Neuronal stem cell (in vitro differentiated cells): ENCODE data around the gene ACTR3.

ENCODE experiments used
- DNase-seq: peaks from one replicate; pipeline ENCODE4 v3.0.0-alpha.2; 2013; ENCODE audit warnings: low spot score
- H2AFZ ChIP-seq: one replicate; pipeline ENCODE4 v1.6.1; 2013; ENCODE audit warnings: mild to moderate bottlenecking, low read length, inconsistent platforms
- H2AK5ac ChIP-seq: 2 replicates; pipeline ENCODE4 v1.6.1; 2013; ENCODE audit warnings: low read depth, mild to moderate bottlenecking, inconsistent platforms, low read length, moderate library complexity, mixed read lengths
- H2BK120ac ChIP-seq: 2 replicates; pipeline ENCODE4 v1.6.1; 2013; ENCODE audit warnings: low read depth, mild to moderate bottlenecking, inconsistent platforms, low read length, moderate library complexity, mixed read lengths
- H2BK12ac ChIP-seq: one replicate; pipeline ENCODE4 v1.6.1; 2013; ENCODE audit warnings: low read length, inconsistent platforms
- H2BK15ac ChIP-seq: 2 replicates; pipeline ENCODE4 v1.6.1; 2013; ENCODE audit warnings: mild to moderate bottlenecking, low read length, inconsistent platforms, mixed read lengths
- H2BK5ac ChIP-seq: one replicate; pipeline ENCODE4 v1.6.1; 2013; ENCODE audit warnings: inconsistent platforms, mild to moderate bottlenecking, low read length, moderate library complexity
- H3K14ac ChIP-seq: one replicate; pipeline ENCODE4 v1.6.1; 2013; ENCODE audit warnings: low read length, inconsistent platforms
- H3K18ac ChIP-seq: 2 replicates; pipeline ENCODE4 v1.6.1; 2013; ENCODE audit warnings: low read length, inconsistent platforms
- H3K23ac ChIP-seq: 2 replicates; pipeline ENCODE4 v1.6.1; 2013; ENCODE audit warnings: low read depth, mild to moderate bottlenecking, mixed read lengths, low read length, inconsistent platforms; ENCODE audit not compliant: poor library complexity
- H3K27ac ChIP-seq: replicated peaks from 3 replicates; pipeline ENCODE4 v1.5.1; 2013; ENCODE audit warnings: low read length, inconsistent platforms
- H3K27me3 ChIP-seq, 3 experiments: 2 replicates each; pipeline ENCODE4 v1.6.1; 2013; ENCODE audit warnings: low read length in 3 of 3, mild to moderate bottlenecking in 2 of 3, inconsistent platforms in 1 of 3, low read depth in 1 of 3, mixed read lengths in 1 of 3, moderate library complexity in 1 of 3; ENCODE audit not compliant: control insufficient read depth in 3 of 3, insufficient read depth in 3 of 3
- H3K36me3 ChIP-seq, 2 donors: replicated peaks in 1 of 2; 2 replicates each; pipeline ENCODE4 v1.6.1; 2013; ENCODE audit warnings: low read length in 2 of 2; ENCODE audit not compliant: control insufficient read depth in 2 of 2, insufficient read depth in 2 of 2
- H3K4ac ChIP-seq: 2 replicates; pipeline ENCODE4 v1.6.1; 2013; ENCODE audit warnings: inconsistent platforms, mild to moderate bottlenecking, low read length, moderate library complexity
- H3K4me1 ChIP-seq, 2 donors: 1 replicate in 1 of 2; 2 replicates in 1 of 2; pipeline ENCODE4 v1.6.1; 2013; ENCODE audit warnings: low read length in 2 of 2, low read depth in 1 of 2; ENCODE audit not compliant: control insufficient read depth in 2 of 2, insufficient read depth in 1 of 2
- H3K4me2 ChIP-seq: one replicate; pipeline ENCODE4 v1.6.1; 2013; ENCODE audit warnings: mild to moderate bottlenecking, low read length, inconsistent platforms; ENCODE audit not compliant: insufficient read depth, poor library complexity, severe bottlenecking
- H3K4me3 ChIP-seq, 2 donors: 2 replicates each; pipeline ENCODE4 v1.5.1; 2013; ENCODE audit warnings: low read length in 2 of 2, mild to moderate bottlenecking in 2 of 2, inconsistent platforms in 1 of 2, moderate library complexity in 1 of 2
- H3K79me1 ChIP-seq: one replicate; pipeline ENCODE4 v1.6.1; 2013; ENCODE audit warnings: low read depth, mild to moderate bottlenecking, inconsistent platforms, low read length, moderate library complexity
- H3K9ac ChIP-seq: one replicate; pipeline ENCODE4 v1.6.1; 2013; ENCODE audit warnings: mild to moderate bottlenecking, low read depth, low read length, inconsistent platforms; ENCODE audit not compliant: poor library complexity
- H3K9me3 ChIP-seq, 2 donors: replicated peaks in 1 of 2; 2 replicates each; pipeline versions ENCODE3 to v1.6.1; 2013; ENCODE audit warnings: low read length in 2 of 2, mild to moderate bottlenecking in 2 of 2, inconsistent platforms in 1 of 2, low read depth in 1 of 2, mixed read lengths in 1 of 2, moderate library complexity in 1 of 2; ENCODE audit not compliant: control insufficient read depth in 2 of 2, insufficient read depth in 1 of 2
- H4K8ac ChIP-seq: one replicate; pipeline ENCODE4 v1.6.1; 2013; ENCODE audit warnings: low read depth, mild to moderate bottlenecking, inconsistent platforms, low read length, moderate library complexity
- H4K91ac ChIP-seq: one replicate; pipeline ENCODE4 v1.6.1; 2013; ENCODE audit warnings: low read length, low read depth, mild to moderate bottlenecking, inconsistent platforms; ENCODE audit not compliant: poor library complexity
- WGBS, 2 donors: extraction: QIAGEN DNeasy Blood & Tissue Kit; methylation state at CpG; one replicate each; pipeline ENCODE4 v1.1.7; 2013; ENCODE audit warnings: missing lambda C conversion rate in 2 of 2, mixed read lengths in 1 of 2; ENCODE audit not compliant: insufficient read length in 2 of 2, insufficient replicate concordance in 1 of 2; ENCODE audit errors: extremely low coverage in 2 of 2; 5-methylcytosine and 5-hydroxymethylcytosine counted together

Gene ACTR3

DNA sequence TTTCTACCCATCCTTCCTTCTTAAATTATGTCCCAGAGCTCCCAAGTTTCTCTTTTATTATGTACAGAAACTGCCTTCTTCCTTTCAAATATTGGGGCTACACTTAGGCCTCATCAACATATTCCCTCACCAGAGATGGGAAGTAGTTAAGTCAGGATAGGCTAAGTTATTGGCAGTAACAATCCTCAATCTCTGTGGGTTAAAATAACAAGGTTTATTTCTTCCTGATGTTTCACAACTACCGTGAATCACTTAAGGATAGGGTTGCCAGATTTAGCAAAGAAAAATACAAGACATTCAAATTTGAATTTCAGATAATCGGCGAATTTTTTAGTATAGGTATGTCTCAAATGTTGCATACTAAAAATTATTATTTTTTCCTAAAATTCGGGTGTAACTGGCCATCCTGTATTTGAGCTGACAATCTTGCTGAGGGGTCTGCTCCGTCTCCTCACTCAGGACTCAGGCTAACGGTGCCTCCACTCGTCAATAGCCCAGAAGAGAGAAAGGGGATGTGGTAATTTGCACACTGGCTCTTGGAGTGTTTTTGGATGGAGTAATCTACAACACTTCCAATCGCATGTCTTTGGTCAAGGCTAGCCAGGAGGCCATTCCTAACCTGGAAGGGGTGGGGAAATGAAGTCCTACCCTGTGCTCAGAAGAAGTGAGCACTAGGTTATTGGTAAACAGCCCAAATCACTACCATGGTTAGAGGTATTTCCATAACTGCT, 91.7 kb downstream of the ACTR3 start:
- Histone ChIP-seq H3K4me2 (no peak overlapping the region), H2BK5ac (no peak overlapping the region), H3K9ac (no peak overlapping the region), H2AK5ac (no peak overlapping the region), H2BK12ac (no peak overlapping the region), H3K36me3 (no peaks in the 10 kb centered on the region), H2AFZ (no peak overlapping the region), H3K14ac (no peak overlapping the region), H2BK15ac (no peak overlapping the region), H4K8ac (no peak overlapping the region), H4K91ac (no peak overlapping the region), H3K79me1 (no peaks in the 10 kb centered on the region), H3K23ac (no peak overlapping the region), H3K4ac (no peak overlapping the region), H3K27ac (no peak overlapping the region), H3K4me1 (peaks cover 0 to 2% of the 10 kb centered on the region in 2 donors), H2BK120ac (no peak overlapping the region), H3K18ac (no peak overlapping the region), H3K9me3 (peaks cover 2 to 7% of the 10 kb centered on the region in 2 donors), H3K4me3 (no peak overlapping the region), H3K27me3 (no peaks in the 10 kb centered on the region)
- WGBS, 2 donors, result no CpG with 5 or more reads among the region's 8 CpGs
- DNase-seq, result no peak

DNA sequence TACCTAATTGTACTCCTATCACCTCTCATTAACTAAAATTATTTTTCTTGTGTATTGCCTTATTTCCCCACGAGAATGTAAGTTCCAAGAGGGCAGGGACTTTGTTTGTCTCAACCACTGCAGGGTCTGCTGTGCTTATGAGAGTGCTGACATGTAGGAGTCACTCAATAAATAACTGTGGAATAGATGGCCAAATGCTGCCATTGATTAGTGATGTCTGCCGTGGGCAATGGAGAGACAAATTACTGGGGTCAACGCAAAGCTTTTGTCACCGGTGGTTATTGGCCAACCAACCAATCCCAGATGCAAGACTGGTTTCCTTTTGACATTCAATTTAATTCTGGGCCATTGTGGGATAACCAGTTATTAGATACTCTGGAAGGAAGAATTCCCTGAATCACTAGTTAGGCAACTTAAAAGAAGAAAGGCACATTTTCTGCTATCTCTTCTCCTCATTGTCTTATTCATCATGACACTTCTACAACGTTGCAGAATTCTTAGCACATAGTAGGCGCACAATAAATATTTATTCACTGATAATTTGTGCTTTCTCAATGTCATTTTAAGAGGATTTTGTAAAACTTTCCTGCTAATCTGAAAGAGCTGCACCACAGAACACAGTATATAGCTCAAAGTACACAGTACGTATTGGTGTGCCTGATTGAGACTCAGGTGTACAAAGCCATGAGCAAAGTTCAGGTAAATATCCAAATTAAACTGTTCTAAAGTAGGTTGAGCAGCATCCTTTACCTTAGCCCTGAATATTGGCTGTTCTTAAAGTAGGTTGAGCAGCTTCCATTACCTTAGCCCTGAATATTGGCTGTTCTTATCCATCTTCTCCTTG, 95.9 kb downstream of the ACTR3 start:
- Histone ChIP-seq H3K23ac (no peak overlapping the region), H3K4me1 (no peaks in the 10 kb centered on the region), H3K4me3 (no peak overlapping the region), H3K18ac (no peak overlapping the region), H3K4ac (no peak overlapping the region), H3K4me2 (no peak overlapping the region), H3K9ac (no peak overlapping the region), H2BK15ac (no peak overlapping the region), H2AK5ac (no peak overlapping the region), H4K91ac (no peak overlapping the region), H3K14ac (no peak overlapping the region), H3K79me1 (no peaks in the 10 kb centered on the region), H3K36me3 (no peaks in the 10 kb centered on the region), H2BK120ac (no peak overlapping the region), H2BK5ac (no peak overlapping the region), H2AFZ (no peak overlapping the region), H2BK12ac (no peak overlapping the region), H3K27ac (no peak overlapping the region), H3K27me3 (no peaks in the 10 kb centered on the region), H4K8ac (no peak overlapping the region), H3K9me3 (no peaks in the 10 kb centered on the region)
- no peak for DNase-seq
- no CpG with 5 or more reads among the region's 7 CpGs for WGBS, 2 donors

DNA sequence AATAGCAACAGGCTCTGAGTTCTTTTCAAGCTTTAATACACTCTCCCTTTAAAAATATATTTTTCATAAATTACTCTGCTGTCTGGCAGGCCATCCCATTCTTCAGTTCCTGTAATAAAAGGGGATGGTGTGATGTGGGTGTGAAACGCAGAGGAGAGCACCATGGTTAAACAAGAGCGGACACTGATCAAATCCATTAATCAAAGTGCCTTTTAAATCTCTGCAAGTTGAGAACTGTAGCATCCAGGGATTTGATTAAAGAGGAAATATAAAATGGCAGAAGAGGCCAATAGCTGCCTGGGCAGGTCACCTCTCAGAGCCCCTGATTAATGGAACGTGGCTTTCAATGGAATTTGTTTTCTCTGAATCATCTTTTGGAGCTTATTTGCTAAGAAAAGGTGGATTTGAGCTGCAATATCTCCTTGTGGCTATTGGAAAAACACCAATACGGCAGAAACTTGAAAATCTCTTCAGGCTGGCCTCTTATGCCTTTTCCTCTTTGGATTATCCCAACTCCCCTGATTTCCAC, 96.9 kb downstream of the ACTR3 start:
- no peaks in the 10 kb centered on the region for H3K36me3 ChIP-seq
- H3K9ac ChIP-seq, result no peak overlapping the region
- H2BK12ac ChIP-seq, result no peak overlapping the region
- H2BK15ac ChIP-seq, result no peak overlapping the region
- no peak overlapping the region for H3K23ac ChIP-seq
- no peak overlapping the region for H2BK120ac ChIP-seq
- no peak overlapping the region for H2BK5ac ChIP-seq
- H3K4me3 ChIP-seq, result no peak overlapping the region
- H3K79me1 ChIP-seq, result no peaks in the 10 kb centered on the region
- no peaks in the 10 kb centered on the region for H3K9me3 ChIP-seq
- H3K14ac ChIP-seq, result no peak overlapping the region
- H3K27ac ChIP-seq, result no peak overlapping the region
- no peaks in the 10 kb centered on the region for H3K4me1 ChIP-seq
- no peak overlapping the region for H4K8ac ChIP-seq
- H4K91ac ChIP-seq, result no peak overlapping the region
- H3K27me3 ChIP-seq, result no peaks in the 10 kb centered on the region
- no peak for DNase-seq
- H3K18ac ChIP-seq, result no peak overlapping the region
- H2AK5ac ChIP-seq, result no peak overlapping the region
- H2AFZ ChIP-seq, result no peak overlapping the region
- H3K4ac ChIP-seq, result no peak overlapping the region
- WGBS, 2 donors, result no CpG with 5 or more reads among the region's 4 CpGs
- no peak overlapping the region for H3K4me2 ChIP-seq

DNA sequence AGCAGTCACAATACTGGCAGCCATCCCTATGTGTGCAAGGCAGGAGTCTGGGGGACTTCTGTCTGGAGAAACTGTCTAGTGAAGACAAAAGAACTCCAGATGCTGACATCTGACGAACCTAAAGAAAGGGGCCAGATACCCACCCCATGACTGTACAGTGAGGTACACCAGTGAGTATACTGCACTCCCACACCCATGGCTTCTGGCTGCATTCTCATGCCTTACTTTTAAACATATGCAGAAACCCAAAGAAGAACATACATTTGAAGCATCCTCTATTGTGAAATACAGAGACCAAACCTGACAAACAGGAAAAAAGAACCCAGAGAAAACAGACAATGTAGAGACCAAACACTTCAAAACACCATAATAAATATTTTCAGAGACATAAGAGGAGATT, 102.2 kb downstream of the ACTR3 start:
- no peak overlapping the region for H2AFZ ChIP-seq
- H3K23ac ChIP-seq, result no peak overlapping the region
- DNase-seq, result no peak
- no peak overlapping the region for H3K27ac ChIP-seq
- no peak overlapping the region for H3K18ac ChIP-seq
- H3K4me1 ChIP-seq, result no peaks in the 10 kb centered on the region
- H4K91ac ChIP-seq, result no peak overlapping the region
- no peak overlapping the region for H3K4me3 ChIP-seq
- no peaks in the 10 kb centered on the region for H3K36me3 ChIP-seq
- H2BK15ac ChIP-seq, result no peak overlapping the region
- H2AK5ac ChIP-seq, result no peak overlapping the region
- no peaks in the 10 kb centered on the region for H3K27me3 ChIP-seq
- no peak overlapping the region for H3K9ac ChIP-seq
- no peaks in the 10 kb centered on the region for H3K9me3 ChIP-seq
- no peak overlapping the region for H3K4ac ChIP-seq
- H4K8ac ChIP-seq, result no peak overlapping the region
- H3K4me2 ChIP-seq, result no peak overlapping the region
- H2BK12ac ChIP-seq, result no peak overlapping the region
- no peak overlapping the region for H3K14ac ChIP-seq
- WGBS, 2 donors, result no CpG with 5 or more reads among the region's 1 CpG
- no peak overlapping the region for H2BK5ac ChIP-seq
- no peak overlapping the region for H2BK120ac ChIP-seq
- H3K79me1 ChIP-seq, result no peaks in the 10 kb centered on the region
